ENCODE data around the gene COG7. TPM values are rescaled to one million over a fixed set of nuclear protein-coding genes. Genes with fewer than 3 reads are reported as not detected.

The COG7 gene
- total RNA-seq, 1 experiment from 2014 or later: 22.6 TPM

DNA sequence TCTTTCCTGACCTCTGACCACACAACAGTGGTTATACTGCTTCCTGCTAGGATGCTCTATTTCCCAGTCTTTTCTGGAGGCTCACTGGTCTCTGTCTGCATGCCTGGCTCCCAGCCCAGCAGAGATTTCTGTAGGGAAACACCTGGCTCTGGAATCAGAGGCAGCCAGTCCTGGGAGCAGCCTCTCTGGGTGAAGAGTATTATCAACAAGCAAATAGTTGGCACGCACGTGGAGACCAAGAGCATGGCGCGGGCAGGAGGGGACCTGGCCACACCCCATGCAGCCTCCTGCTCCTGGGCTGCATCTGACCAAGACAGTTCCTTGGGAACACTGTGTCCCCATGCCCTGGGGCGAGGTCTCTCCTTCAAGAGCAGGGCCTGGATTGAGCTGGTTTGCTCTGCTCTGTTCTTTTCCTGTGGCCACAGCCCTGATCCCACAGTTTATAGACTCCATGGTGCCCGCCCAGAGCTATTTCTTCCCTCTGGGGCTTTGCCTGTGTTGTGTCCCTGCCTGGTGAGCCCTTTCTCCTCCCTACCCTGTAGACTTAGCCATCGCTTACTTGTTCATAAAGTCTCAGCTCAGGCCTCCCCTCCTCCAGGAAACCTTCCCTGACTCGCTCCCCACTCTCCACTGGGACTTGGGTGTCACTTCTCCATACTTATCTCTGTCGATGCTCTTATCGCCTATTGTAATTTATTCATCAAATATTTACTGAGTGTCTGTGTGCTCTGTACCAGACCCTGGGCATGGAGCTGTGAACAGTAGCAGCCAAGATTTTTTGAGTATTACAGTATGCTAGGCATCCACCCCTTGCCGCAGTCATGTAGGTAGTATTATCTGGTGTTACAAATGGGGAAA is 90.3 kb downstream of the COG7 start:
- ATAC-seq: no peak
- Mint-ChIP-seq H3K27me3 (ENCODE audit: low read depth) (no peaks in the 10 kb centered on the region), H3K4me1 (peaks cover 9% of the 10 kb centered on the region), H3K36me3 (no peaks in the 10 kb centered on the region), H3K27ac (no peak overlapping the region), H3K4me3 (no peak overlapping the region), H3K9me3 (no peaks in the 10 kb centered on the region)
- DNase-seq (ENCODE audit: low spot score): no peak
- TF ChIP-seq ESRRA (CRISPR knock-in tag; IDR thresholded peaks at IDR 0.05; ENCODE audit: borderline replicate concordance): no peak
- TF ChIP-seq, protein P1, sequence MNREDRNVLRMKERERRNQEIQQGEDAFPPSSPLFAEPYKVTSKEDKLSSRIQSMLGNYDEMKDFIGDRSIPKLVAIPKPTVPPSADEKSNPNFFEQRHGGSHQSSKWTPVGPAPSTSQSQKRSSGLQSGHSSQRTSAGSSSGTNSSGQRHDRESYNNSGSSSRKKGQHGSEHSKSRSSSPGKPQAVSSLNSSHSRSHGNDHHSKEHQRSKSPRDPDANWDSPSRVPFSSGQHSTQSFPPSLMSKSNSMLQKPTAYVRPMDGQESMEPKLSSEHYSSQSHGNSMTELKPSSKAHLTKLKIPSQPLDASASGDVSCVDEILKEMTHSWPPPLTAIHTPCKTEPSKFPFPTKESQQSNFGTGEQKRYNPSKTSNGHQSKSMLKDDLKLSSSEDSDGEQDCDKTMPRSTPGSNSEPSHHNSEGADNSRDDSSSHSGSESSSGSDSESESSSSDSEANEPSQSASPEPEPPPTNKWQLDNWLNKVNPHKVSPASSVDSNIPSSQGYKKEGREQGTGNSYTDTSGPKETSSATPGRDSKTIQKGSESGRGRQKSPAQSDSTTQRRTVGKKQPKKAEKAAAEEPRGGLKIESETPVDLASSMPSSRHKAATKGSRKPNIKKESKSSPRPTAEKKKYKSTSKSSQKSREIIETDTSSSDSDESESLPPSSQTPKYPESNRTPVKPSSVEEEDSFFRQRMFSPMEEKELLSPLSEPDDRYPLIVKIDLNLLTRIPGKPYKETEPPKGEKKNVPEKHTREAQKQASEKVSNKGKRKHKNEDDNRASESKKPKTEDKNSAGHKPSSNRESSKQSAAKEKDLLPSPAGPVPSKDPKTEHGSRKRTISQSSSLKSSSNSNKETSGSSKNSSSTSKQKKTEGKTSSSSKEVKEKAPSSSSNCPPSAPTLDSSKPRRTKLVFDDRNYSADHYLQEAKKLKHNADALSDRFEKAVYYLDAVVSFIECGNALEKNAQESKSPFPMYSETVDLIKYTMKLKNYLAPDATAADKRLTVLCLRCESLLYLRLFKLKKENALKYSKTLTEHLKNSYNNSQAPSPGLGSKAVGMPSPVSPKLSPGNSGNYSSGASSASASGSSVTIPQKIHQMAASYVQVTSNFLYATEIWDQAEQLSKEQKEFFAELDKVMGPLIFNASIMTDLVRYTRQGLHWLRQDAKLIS (CRISPR knock-in tag; IDR thresholded peaks at IDR 0.05; ENCODE audit: borderline replicate concordance): no peak
- TF ChIP-seq, protein P2, sequence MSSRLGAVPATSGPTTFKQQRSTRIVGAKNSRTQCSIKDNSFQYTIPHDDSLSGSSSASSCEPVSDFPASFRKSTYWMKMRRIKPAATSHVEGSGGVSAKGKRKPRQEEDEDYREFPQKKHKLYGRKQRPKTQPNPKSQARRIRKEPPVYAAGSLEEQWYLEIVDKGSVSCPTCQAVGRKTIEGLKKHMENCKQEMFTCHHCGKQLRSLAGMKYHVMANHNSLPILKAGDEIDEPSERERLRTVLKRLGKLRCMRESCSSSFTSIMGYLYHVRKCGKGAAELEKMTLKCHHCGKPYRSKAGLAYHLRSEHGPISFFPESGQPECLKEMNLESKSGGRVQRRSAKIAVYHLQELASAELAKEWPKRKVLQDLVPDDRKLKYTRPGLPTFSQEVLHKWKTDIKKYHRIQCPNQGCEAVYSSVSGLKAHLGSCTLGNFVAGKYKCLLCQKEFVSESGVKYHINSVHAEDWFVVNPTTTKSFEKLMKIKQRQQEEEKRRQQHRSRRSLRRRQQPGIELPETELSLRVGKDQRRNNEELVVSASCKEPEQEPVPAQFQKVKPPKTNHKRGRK (CRISPR knock-in tag; IDR thresholded peaks at IDR 0.05; ENCODE audit: borderline replicate concordance): no peak
- TF ChIP-seq ZNF121 (CRISPR knock-in tag; IDR thresholded peaks at IDR 0.05): no peak
- TF ChIP-seq TP53 (CRISPR knock-in tag; IDR thresholded peaks at IDR 0.05): no peak
- TF ChIP-seq NR3C1 (CRISPR knock-in tag; conservative IDR thresholded peaks at IDR 0.05; ENCODE audit: low read depth): no peak
- TF ChIP-seq ZNF532 (CRISPR knock-in tag; IDR thresholded peaks at IDR 0.05; ENCODE audit: borderline replicate concordance): no peak
- TF ChIP-seq, protein P3, sequence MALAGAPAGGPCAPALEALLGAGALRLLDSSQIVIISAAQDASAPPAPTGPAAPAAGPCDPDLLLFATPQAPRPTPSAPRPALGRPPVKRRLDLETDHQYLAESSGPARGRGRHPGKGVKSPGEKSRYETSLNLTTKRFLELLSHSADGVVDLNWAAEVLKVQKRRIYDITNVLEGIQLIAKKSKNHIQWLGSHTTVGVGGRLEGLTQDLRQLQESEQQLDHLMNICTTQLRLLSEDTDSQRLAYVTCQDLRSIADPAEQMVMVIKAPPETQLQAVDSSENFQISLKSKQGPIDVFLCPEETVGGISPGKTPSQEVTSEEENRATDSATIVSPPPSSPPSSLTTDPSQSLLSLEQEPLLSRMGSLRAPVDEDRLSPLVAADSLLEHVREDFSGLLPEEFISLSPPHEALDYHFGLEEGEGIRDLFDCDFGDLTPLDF (CRISPR knock-in tag; IDR thresholded peaks at IDR 0.05): no peak
- no peak for TF ChIP-seq FOXP4 (CRISPR knock-in tag; IDR thresholded peaks at IDR 0.05)
- no peak for TF ChIP-seq ZBTB21 (CRISPR knock-in tag; IDR thresholded peaks at IDR 0.05; ENCODE audit: borderline replicate concordance)
- TF ChIP-seq CBFB (CRISPR knock-in tag; IDR thresholded peaks at IDR 0.05; ENCODE audit: low read depth): no peak
- TF ChIP-seq, protein P4, sequence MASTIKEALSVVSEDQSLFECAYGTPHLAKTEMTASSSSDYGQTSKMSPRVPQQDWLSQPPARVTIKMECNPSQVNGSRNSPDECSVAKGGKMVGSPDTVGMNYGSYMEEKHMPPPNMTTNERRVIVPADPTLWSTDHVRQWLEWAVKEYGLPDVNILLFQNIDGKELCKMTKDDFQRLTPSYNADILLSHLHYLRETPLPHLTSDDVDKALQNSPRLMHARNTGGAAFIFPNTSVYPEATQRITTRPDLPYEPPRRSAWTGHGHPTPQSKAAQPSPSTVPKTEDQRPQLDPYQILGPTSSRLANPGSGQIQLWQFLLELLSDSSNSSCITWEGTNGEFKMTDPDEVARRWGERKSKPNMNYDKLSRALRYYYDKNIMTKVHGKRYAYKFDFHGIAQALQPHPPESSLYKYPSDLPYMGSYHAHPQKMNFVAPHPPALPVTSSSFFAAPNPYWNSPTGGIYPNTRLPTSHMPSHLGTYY (CRISPR knock-in tag; IDR thresholded peaks at IDR 0.05): no peak
- POLR2A ChIA-PET: no interaction called here
- CTCF ChIA-PET: interaction anchor here (0.7 to 1.1 kb wide), 3 partner anchors 9 to 73 kb away, joined by 3 to 5 read pairs (median 3); no protein-coding TSS in a partner anchor
